Renal cortical epithelial cell (primary cell): ENCODE data around the gene TBC1D32. TPM values are rescaled to one million over a fixed set of nuclear protein-coding genes. Genes with fewer than 3 reads are reported as not detected.
A peak's percentile ranks its signal among the peaks of the same experiment; 100 is the strongest.
"Not testable (repeated sequence)": the region's sequence is repeated elsewhere in the genome, so short reads cannot be mapped to it uniquely, and the experiment has no call there.

Experiments
- DNase-seq: peaks from one replicate; pipeline ENCODE4 v3.0.0-alpha.2; 2011; ENCODE audit warnings: low read depth
- total RNA-seq: library from RNA; depleted of rRNA; stranded (reverse); fragments of >200 nt; gene quantifications from 2 replicates; pipeline ENCODE4 v1.2.3, GENCODE V29; 2014

Gene TBC1D32
- total RNA-seq, 1 donor from 2014 or later: 22.9 TPM

DNA sequence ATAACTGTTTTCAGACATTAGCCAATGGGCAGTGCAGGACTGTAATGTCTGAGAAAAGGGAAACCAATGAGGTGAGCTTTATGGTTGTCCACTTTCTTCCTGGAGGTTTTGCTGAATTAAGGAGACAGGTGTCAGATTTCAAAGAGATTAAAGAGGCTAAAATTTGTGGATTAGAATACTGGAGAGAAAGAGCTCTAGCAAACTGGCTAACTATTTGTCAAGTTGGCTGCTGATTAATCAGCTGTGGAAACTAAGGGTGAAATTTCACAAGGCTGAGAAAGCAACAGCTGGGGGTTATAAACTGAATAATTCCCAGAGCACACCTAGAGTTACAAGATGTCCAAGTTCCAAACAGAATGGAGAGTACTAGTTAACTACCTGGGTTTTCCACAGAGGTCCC is 198.9 kb downstream of the TBC1D32 start:
- peak; percentile 82 for DNase-seq

- DNase-seq: no peak
These were observed 199.4 kb downstream of the TBC1D32 start for GRCh38 chr6:121134922-121135321.

GRCh38 chr6:121124600-121124999 is 209.7 kb downstream of the TBC1D32 start:
- no peak for DNase-seq

DNA sequence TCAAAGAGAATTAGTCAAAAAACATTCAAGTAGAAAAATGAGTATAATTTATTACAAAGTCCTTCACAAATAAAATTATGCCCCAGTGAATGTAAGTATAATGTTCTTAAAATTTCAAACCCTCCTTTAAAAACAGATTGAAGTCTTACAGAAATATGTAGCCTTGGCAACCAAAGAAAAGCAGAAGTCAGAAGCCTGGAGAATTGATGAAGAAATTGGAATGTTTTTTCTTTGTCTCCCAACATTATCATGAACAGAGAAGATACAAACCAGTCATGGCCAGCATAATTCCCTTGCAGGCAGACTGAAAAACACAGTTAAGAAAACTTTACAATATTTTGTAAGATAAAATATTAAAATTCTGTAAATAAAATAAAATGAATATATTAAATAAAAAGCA is 221.9 kb downstream of the TBC1D32 start:
- DNase-seq: no peak

DNA sequence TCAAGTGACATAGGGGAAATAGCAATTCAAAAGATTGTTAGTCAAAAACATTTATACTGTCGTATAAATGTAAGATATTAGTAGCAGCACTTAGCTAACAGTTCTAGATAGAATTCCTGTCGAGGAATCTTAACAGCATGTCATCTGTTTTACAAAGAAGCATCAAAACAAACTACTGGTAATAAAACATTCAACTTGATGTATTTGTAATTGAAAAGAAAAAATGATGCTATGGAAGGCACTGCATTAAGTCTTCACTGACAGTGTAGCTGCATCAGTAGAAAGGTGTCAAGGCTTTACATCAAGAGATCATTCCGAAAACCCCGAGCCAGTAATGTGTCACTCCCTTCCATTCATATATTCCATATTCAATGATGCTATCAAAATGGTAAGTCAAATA is 223.5 kb downstream of the TBC1D32 start:
- no peak for DNase-seq

DNA sequence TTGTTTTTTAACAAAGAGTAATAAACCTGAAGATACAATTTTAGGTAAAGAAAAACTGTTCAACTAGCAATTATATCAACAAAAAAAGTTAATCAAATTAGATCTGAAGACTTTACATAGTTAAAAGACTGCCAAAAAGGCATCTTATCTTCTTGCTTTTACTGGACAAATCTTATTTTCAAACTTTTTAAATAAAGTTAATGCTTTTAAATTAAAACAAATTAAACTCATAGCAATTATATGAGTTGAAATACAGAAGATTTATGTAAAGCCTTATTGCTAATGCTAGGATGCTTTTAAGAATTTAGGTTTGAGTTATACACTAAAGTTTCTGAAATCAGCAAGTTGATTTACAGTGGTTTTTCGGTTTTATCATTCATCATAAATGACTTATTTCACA is 227.3 kb downstream of the TBC1D32 start:
- DNase-seq: no peak

- no peak for DNase-seq
These were observed 228.8 kb downstream of the TBC1D32 start for GRCh38 chr6:121105461-121105860.

- DNase-seq: peak; percentile 23
These were observed 240.4 kb downstream of the TBC1D32 start for GRCh38 chr6:121093928-121094327.

DNA sequence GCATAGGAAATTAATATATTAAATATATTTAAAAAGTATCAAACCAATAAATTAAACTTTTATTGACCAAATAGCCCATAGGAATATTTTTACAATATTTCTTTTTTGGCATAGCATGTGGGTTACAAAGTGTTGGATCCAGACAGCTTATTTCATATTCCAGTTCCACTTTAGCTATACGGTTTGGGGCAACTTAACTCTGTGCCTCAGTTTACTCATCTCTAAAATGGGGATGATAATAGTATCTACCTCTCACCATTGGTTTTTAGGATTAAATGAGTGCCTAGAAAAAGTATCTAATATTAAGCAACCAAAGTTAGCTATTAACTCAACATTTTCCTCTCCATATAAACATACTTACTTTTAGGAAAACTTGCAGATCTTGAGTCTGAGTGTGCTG is 243.8 kb downstream of the TBC1D32 start:
- DNase-seq: no peak

DNA sequence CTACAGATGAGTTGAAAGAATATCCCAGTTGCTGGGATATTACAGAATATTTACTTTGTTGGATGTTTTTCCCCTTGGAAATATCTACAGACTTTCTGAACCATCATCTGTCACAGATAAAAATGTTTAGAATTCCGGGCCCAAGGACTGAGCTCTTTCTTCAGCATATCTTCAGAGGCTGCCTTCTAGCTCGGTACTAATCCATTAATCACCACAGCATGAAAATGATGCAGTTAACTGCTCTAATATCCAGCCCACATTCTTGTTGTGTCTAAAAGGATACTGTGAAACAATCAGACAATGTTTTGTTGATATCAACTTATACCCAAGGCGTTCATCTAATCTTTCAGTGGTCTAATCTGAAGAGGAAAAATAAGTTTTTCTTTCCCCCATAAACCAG is 247.4 kb downstream of the TBC1D32 start:
- no peak for DNase-seq

GRCh38 chr6:121076119-121076518 is 258.2 kb downstream of the TBC1D32 start:
- no peak for DNase-seq

- not testable (repeated sequence) for DNase-seq
These were observed 265.5 kb downstream of the TBC1D32 start for GRCh38 chr6:121068749-121069148.

GRCh38 chr6:121067381-121067780 is 266.9 kb downstream of the TBC1D32 start:
- DNase-seq: no peak

DNA sequence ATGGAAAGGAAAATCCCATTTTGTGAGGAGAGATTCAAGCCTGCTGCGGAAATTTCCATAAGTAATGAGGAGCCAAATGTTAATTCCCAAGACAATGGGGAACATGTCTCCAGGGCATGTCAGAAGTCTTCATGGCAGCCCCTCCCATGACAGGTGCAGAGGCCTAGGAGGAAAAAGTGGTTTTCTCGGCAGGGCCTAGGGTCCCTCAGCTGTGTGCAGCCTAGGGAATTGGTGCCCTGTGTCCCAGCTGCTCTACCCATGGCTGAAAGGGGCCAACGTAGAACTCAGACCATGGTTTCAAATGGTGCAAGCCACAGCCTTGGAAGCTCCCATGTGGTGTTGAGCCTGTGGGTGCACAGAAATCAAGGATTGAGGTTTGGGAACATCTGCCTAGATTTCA is 269.9 kb downstream of the TBC1D32 start:
- DNase-seq: no peak

DNA sequence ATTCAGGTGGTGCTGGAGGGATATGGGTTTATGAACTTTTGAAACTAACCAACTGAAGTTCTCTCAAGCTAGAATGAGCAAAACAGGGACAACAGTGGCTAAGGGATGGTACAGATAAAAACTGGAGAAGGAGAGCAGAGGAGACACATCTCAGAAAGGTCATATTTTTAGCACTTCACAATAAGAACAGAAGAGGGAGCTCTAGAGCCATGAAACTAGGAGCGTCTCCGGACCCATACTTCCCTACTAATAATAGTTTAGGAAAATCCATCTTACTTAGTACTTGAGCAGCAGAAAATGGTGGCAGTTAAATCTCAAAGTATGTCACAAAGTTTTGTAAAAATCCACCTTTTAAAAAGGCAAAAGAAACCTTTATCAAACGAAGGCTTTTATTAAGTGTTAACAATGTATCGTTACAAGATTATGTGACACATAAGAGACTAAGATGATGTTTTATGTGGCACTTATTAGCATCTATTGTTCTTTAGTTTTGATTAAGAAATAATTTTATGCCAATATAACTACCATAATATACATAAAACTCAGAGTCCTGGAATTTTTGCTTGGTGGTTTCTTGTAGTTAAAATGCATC is 278.6 kb downstream of the TBC1D32 start:
- DNase-seq: peak; percentile 44

DNA sequence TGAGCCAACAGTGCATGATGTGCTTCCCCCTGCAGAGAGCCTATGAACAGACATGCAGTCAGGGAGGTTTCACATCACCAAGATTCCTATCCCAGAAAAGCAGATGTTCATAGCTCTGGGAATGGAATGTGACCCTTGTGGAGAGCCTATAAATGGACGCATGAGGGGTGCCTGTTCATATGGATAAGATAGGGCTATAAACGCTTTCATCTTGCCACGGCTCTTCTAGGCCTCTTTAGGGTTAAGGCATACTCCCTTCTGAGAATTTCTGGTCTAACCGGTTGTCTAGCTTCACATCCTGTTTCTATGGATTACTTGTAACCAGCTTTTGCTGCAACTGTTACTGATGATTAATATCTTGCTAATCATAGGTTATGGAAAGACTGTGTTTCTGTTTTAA is 285.7 kb downstream of the TBC1D32 start:
- not testable (repeated sequence) for DNase-seq

GRCh38 chr6:121044905-121045304 is 289.4 kb downstream of the TBC1D32 start:
- DNase-seq: not testable (repeated sequence)

- DNase-seq: peak; percentile 73
These were observed 290.6 kb downstream of the TBC1D32 start for GRCh38 chr6:121043706-121044105.

DNA sequence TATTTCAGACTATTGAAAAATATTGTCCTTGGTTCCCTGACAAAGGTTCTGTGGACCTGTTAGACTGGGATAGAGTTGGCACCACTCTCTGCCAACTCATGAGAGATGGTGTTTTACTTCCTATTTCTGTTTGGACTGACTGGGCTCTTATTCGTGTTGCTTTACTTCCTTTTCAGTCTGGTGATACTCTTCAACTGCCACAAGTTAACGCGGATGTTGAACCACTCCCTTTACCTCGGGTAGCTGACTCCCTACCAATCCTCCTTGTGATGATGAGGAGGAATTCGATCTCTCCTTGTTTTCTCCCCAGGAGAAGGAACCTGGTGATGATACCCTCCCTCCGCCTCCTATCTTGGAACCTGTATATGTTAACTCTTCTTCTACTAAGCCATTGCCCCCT is 291.1 kb downstream of the TBC1D32 start:
- not testable (repeated sequence) for DNase-seq

DNA sequence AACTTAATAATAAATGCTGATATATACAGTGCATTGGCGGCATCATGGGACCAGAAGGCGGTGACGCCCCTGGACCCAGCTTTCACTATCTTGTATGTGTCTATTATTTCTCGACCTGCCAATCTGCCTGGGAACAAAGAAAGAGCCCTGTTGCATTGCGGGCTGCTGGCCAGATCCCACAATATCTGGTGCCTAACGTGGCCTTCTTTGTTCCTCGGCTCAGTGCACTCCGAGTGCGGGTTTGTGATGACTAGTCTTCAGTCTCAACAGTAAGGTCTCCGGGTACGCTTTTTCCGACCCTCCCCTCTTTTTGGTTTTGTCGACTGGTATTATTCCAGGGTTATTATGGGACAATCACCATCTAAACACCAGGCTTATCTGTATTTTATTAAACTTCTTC is 291.5 kb downstream of the TBC1D32 start:
- no peak for DNase-seq

DNA sequence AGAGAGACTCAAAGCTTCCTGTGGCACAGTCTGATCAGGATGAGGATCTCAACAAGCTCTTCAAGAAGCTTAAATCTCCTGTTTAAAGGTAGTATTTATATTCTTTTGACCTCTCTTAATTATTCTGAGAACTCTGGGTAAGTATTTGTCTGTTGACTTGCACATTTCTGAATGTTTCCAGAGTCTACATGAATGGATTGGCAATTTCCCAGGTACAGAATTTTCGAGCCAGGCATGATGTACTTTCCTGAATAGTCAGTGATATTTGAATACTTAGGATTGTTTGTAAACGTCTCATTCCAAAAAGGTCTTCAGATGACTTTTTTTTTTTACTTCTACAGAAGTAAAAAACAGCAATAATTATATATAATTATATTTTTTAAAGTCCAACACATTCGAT is 293.4 kb downstream of the TBC1D32 start:
- DNase-seq: no peak

GRCh38 chr6:121033091-121033490 is 301.2 kb downstream of the TBC1D32 start:
- no peak for DNase-seq

- no peak for DNase-seq
These were observed 301.8 kb downstream of the TBC1D32 start for GRCh38 chr6:121032268-121033006.
